IPS DF 6.9 (cell line): ENCODE data around the gene ADGRV1.

Source experiments
- DNase-seq: peaks from one replicate; pipeline ENCODE4 v3.0.0-alpha.2; 2013; ENCODE audit warnings: low read depth, low spot score
- H3K27ac ChIP-seq: one replicate; pipeline ENCODE4 v1.5.1; 2013; ENCODE audit warnings: low read length, control low read depth
- H3K27me3 ChIP-seq: 2 replicates; pipeline ENCODE4 v1.6.1; 2013; ENCODE audit warnings: mild to moderate bottlenecking, low read length; ENCODE audit not compliant: control insufficient read depth, insufficient read depth
- H3K36me3 ChIP-seq: 2 replicates; pipeline ENCODE4 v1.6.1; 2013; ENCODE audit warnings: low read length; ENCODE audit not compliant: control insufficient read depth, insufficient read depth
- H3K4me1 ChIP-seq: 2 replicates; pipeline ENCODE4 v1.6.1; 2013; ENCODE audit warnings: low read length; ENCODE audit not compliant: control insufficient read depth, insufficient read depth
- H3K4me3 ChIP-seq: 2 replicates; pipeline ENCODE4 v1.5.1; 2013; ENCODE audit warnings: mild to moderate bottlenecking, low read length
- H3K9me3 ChIP-seq: 2 replicates; pipeline ENCODE4 v1.6.1; 2013; ENCODE audit warnings: low read length, inconsistent platforms; ENCODE audit not compliant: control insufficient read depth, insufficient read depth
- WGBS: extraction: QIAGEN DNeasy Blood & Tissue Kit; methylation state at CpG from one replicate; pipeline ENCODE4 v1.1.7; 2013; ENCODE audit warnings: mixed read lengths, missing lambda C conversion rate; ENCODE audit not compliant: insufficient read length, insufficient coverage; 5-methylcytosine and 5-hydroxymethylcytosine counted together

ADGRV1 gene

DNA sequence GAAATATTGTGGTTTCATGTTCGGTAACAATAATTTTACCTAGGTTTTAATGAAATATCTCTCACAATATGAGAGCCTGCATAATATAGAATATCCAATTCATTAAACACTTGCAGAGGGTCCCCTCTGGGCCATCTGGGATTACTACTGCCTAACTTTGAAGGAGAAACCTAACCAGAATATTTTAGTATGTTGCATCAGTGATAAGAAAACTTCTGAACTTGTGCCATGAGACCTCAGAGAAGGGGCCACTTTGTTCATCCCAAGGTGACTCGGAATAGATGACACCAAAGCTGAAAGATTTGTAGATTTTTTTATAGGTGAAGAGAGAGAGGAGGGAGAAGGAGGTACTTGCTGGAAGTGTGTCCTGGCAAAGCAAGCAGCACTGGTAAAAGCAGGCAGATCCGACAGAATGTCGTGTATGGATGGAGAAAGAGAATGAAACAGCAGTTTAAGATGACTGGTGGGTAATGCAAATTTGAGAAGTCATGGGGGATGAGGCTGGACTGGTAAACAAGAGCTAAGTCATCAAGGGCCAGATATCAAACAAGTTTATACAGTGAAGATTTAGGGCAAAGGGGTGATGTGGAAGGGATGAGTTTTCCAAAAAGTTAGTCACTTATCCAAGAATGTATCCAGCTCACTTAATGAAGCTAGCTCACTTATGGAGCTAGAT lies 372.3 kb downstream of the ADGRV1 start:
- DNase-seq: no peak
- no peaks in the 10 kb centered on the region for H3K27me3 ChIP-seq
- H3K4me1 ChIP-seq: no peaks in the 10 kb centered on the region; the same call in 1 of the 2 replicates
- no peak overlapping the region for H3K27ac ChIP-seq
- no peaks in the 10 kb centered on the region for H3K9me3 ChIP-seq
- WGBS: no CpG with 5 or more reads among the region's 4 CpGs
- no peak overlapping the region for H3K4me3 ChIP-seq
- no peaks in the 10 kb centered on the region for H3K36me3 ChIP-seq

DNA sequence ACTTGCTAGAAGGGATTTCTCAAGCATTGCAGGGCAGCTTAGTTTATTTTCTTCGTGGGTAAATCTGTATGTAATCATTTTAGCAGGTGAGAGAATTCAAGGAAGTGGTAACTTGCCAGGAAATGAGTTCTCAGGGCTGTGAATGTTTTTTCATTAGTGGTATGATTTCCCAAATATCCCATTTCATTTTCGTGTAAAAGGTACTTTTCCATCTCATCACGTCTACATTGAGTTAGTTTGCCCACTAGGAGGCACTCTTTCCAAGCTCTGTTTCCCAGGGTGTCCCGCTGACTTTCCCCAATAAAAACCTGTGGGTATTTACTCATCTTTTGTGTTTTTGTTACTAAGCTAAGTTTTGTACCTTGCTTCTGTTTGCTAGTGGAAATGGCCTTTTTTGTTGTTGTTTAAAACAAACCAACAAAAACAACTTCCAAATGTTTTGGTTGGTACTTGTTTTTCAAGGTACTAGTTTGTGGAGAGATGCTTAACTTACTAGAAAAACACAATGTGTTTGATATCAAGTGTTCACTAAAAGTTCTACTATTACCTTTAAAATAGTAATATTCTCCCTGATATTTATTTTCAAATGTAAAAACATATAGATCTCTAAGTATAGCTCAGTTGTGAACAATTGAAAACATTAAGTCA lies 373.6 kb downstream of the ADGRV1 start:
- H3K4me3 ChIP-seq: no peak overlapping the region
- WGBS: no CpG with 5 or more reads among the region's 4 CpGs
- H3K4me1 ChIP-seq: no peaks in the 10 kb centered on the region; the same call in 1 of the 2 replicates
- DNase-seq: peak; percentile 55
- H3K36me3 ChIP-seq: no peaks in the 10 kb centered on the region
- no peak overlapping the region for H3K27ac ChIP-seq
- no peaks in the 10 kb centered on the region for H3K27me3 ChIP-seq
- no peaks in the 10 kb centered on the region for H3K9me3 ChIP-seq

DNA sequence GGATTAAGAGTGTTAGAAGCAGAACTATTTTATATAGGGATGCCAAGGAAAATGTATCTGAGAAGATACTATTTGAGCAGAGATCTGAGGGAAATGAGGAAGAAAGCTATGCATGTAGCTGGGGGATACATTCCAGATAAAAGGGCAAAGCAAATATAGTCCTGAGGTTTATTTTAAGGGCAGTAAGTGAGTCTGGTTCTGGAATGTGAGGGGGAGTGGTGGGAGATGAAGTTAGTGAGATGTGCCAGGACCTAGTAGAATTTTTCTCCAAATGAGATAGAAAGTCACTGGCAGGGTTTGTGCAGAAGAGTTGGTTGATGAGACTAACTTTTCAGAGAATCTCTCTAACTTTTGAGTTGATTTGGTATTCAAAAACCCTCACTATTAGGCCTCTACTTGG lies 374.7 kb downstream of the ADGRV1 start:
- H3K27me3 ChIP-seq: no peaks in the 10 kb centered on the region
- no peak for DNase-seq
- H3K36me3 ChIP-seq: no peaks in the 10 kb centered on the region
- no peaks in the 10 kb centered on the region; the same call in 1 of the 2 replicates for H3K4me1 ChIP-seq
- H3K27ac ChIP-seq: no peak overlapping the region
- no peaks in the 10 kb centered on the region for H3K9me3 ChIP-seq
- H3K4me3 ChIP-seq: no peak overlapping the region

DNA sequence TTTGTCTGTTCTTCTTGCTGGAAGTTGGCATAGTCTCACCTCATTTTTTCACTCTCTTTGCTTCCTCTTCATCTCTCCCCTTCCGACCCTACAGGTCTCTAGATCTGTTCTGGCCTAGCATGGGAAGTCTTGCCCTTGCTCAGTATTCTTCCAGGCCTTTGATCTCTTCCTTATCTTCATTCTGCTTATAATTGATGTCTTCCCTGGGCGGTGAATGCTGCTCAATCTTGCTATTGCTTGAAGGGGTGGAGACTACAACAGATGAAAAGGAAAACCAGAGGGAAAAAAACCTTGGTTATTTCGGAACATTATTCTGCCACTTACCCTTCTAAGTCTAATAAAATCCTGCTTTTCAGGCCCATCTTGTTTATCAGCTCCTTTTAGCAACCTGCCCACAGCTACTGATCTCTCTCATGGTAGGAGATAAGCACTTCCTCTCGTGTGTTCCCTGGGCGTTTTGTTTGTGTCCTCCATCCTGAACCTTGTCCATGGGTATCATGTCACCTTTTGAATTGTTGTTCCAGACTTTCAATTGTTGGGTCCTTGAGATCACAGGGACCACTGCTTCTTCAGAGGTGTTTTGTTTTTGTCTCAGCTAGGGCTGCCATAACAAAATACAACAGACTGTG lies 375.6 kb downstream of the ADGRV1 start:
- no CpG with 5 or more reads among the region's 5 CpGs for WGBS
- H3K9me3 ChIP-seq: no peaks in the 10 kb centered on the region

DNA sequence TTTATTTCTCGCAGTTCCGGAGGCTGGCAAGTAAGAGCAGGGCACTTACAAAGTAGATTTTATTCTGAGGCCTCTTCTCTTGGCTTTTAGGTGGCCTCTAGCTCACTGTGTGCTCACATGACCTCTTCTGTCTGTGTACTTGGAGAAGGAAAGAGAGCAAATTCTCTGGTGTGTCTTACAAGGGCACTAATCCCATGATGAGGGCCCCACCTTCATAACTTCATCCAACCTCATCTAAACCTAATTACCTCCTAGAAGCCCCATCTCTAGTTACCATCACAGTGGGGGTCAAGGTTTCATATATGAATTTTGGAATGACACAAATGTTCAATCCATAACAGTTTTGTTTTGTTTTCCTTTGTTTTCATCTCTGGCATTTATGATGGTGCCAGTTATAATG lies 376.1 kb downstream of the ADGRV1 start:
- H3K4me3 ChIP-seq: no peak overlapping the region
- no peaks in the 10 kb centered on the region for H3K27me3 ChIP-seq
- no peaks in the 10 kb centered on the region for H3K36me3 ChIP-seq
- DNase-seq: no peak
- H3K27ac ChIP-seq: no peak overlapping the region
- WGBS: no CpG with 5 or more reads among the region's 2 CpGs
- H3K4me1 ChIP-seq: no peaks in the 10 kb centered on the region; the same call in 1 of the 2 replicates
- H3K9me3 ChIP-seq: no peaks in the 10 kb centered on the region

More for the DNA sequence above, 375.6 kb downstream of the ADGRV1 start:
- Histone ChIP-seq H3K4me3 (no peak overlapping the region), H3K27me3 (no peaks in the 10 kb centered on the region), H3K36me3 (no peaks in the 10 kb centered on the region), H3K4me1 (no peaks in the 10 kb centered on the region; the same call in 1 of the 2 replicates), H3K27ac (no peak overlapping the region)
- no peak for DNase-seq

DNA sequence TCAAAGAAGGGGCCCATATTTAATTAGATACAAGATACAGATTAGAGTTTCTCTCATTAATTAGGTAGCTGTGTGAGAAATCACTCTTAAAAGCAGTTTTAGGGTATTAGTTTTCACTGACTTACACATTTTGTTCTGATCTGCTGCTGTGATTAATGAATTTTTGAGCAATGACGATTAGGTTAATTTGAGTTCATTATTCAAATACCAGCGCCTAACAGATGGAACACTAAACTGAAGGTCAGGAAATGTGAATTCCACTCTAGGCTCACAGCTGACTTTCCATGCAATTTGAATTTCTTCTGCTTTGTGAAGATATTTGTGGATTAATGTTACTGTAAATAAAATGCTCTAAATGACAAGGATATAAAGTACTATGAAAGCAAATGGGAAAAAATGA lies 380.6 kb downstream of the ADGRV1 start:
- no peaks in the 10 kb centered on the region for H3K27me3 ChIP-seq
- H3K36me3 ChIP-seq: no peaks in the 10 kb centered on the region
- no peaks in the 10 kb centered on the region for H3K9me3 ChIP-seq
- no peak overlapping the region for H3K27ac ChIP-seq
- WGBS: no CpG with 5 or more reads among the region's 2 CpGs
- H3K4me3 ChIP-seq: no peak overlapping the region
- DNase-seq: no peak
- H3K4me1 ChIP-seq: peaks cover 1% of the 10 kb centered on the region; the same call in 1 of the 2 replicates

DNA sequence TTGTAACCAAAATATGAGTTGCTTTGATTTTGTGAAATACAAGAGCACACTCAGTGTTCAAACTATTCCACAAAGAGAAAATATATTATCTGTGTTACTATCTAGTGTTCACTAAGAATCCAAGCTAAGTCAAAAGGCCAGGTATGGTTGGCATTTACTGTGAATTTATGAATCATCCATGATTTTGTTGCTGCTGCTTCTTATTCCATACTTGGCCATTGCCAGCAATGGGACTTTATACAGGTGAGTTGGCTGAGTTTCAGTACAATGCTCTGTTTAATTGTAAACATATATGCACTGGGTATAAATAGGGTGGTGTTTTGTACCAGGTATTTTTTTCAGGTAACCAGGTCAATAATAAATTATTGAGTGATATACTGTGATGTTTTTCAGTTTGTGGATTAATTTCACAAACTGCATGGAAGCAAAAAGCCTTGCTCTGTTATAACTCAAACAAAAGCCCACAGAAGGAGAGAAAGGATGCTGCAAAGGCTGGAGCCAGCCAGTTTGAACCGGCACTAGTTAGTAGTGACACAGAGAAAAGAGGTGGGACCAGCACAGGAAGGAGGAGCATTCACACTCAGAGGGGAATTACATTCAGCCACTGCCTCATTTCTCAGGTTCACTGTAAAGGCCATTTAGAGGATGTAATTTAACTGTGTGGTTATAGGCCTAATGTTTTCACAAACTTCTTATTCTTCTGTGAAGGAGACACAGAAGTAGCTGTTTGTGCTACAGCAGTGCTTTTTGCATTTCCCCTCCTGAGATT lies 381.8 kb downstream of the ADGRV1 start:
- Histone ChIP-seq H3K9me3 (no peaks in the 10 kb centered on the region), H3K36me3 (no peaks in the 10 kb centered on the region), H3K27ac (no peak overlapping the region), H3K4me1 (peaks cover 1% of the 10 kb centered on the region; the same call in 1 of the 2 replicates), H3K27me3 (no peaks in the 10 kb centered on the region), H3K4me3 (no peak overlapping the region)
- no CpG with 5 or more reads among the region's 1 CpG for WGBS
- DNase-seq: peak; percentile 27

DNA sequence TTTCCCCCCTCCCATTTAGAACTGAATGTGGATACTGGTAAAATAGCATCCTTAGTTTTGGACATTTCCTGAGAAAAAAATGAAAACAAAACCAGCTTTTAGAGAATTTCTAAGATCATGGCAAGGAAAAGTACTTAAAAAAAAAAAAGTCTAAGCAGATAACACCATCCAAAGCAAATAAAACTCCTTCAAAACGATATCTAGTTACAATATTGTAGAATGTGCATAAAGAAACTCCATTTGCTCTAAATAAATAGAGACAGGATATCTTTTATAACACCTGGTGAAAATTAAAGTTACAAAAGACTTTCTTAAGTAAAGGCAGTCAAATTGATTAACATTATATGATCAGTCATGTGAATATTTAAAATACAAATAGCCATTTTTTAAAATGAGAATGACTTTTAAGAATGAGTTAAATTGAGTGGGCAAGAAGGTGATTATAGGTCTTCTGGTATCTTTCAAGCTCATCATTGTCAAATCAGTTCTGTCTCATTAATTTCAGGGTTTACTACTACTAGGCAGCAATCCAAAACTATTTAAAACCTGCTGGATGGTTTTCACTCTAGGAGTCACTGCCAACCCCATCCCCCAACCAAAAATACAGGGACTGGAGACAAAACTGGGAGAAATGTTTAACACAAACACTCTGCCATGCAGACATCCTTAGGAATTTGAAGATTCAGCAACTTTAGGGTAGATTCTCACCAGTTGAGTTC lies 382.6 kb downstream of the ADGRV1 start:
- no peaks in the 10 kb centered on the region for H3K27me3 ChIP-seq
- H3K27ac ChIP-seq: no peak overlapping the region
- no CpG with 5 or more reads among the region's 1 CpG for WGBS
- H3K36me3 ChIP-seq: no peaks in the 10 kb centered on the region
- peaks cover 1% of the 10 kb centered on the region; the same call in 1 of the 2 replicates for H3K4me1 ChIP-seq
- no peak for DNase-seq
- no peak overlapping the region for H3K4me3 ChIP-seq
- no peaks in the 10 kb centered on the region for H3K9me3 ChIP-seq

DNA sequence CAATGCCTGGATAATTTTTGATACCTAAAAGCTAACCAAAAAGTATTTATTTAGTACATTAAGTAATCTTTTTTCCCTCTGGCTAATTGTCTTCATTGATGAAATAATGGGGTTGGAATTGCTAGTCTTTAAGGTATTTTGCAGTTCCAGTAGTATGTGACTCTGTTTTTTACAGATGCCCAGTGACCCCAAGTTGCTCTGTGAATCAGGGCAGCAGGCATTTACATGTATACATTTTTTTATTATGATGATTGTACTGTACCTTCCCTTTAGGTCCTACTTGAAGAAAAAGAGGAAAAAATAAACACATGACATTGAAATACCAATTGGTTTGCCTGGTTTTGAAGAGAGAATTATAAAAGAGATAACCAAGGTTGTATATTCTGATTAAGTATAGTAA lies 385.5 kb downstream of the ADGRV1 start:
- DNase-seq: no peak
- H3K27ac ChIP-seq: no peak overlapping the region

DNA sequence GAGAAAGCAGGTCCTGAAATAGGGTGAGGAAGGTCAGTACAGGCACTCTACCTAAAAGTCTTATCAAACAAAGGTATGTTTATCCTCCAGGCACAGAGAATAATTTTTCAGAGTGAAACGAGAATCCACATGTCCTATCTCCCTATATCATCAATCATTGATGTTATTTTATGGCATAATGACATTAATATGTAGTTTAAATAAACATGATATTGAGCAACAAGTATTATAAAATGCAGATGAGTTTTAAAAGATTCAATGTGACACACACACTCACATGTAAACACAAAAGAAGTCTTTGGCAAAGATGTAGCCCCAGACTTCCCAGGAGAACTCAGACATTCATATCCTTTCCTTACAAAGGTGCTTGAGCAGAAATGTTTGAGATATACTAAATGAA lies 389.1 kb downstream of the ADGRV1 start:
- H3K4me1 ChIP-seq: no peaks in the 10 kb centered on the region
- no peaks in the 10 kb centered on the region for H3K36me3 ChIP-seq
- H3K27ac ChIP-seq: no peak overlapping the region
- no peak overlapping the region for H3K4me3 ChIP-seq
- no peaks in the 10 kb centered on the region for H3K27me3 ChIP-seq
- H3K9me3 ChIP-seq: no peaks in the 10 kb centered on the region
- no CpG with 5 or more reads among the region's 1 CpG for WGBS
- DNase-seq: no peak

More for the DNA sequence above, 385.5 kb downstream of the ADGRV1 start:
- Histone ChIP-seq H3K27me3 (no peaks in the 10 kb centered on the region), H3K4me3 (no peak overlapping the region), H3K4me1 (peaks cover 1% of the 10 kb centered on the region; the same call in 1 of the 2 replicates), H3K9me3 (no peaks in the 10 kb centered on the region), H3K36me3 (no peaks in the 10 kb centered on the region)
